Esophagus squamous epithelium (tissue), 4 donors: Measurements from ENCODE around the gene LIN9.

Source experiments
- CTCF ChIP-seq, 6 experiments: fragments of 450-650 bp in 4 of 6; fragments of 200-600 bp in 2 of 6; sonication (generic) in 2 of 6; IDR thresholded peaks; one replicate each; pipeline ENCODE4 v1.5.1; 2016 to 2019; ENCODE audit warnings: antibody characterized with exemption in 6 of 6, mild to moderate bottlenecking in 4 of 6, moderate library complexity in 4 of 6
- POLR2A ChIP-seq, 4 donors: fragments of 450-650 bp; IDR thresholded peaks; one replicate each; pipeline ENCODE4 v1.6.1; 2017; ENCODE audit warnings: antibody characterized with exemption in 4 of 4, mild to moderate bottlenecking in 4 of 4, moderate library complexity in 3 of 4

GRCh38 chr1:226337276-226337875 is 28.4 kb upstream of the LIN9 start:
- TF ChIP-seq CTCF (IDR thresholded peaks at IDR 0.05) (no peak), POLR2A (IDR thresholded peaks at IDR 0.05) (no peak)
